ENCODE measurements around the gene PPIL4.

- TF ChIP-seq CTCF (IDR thresholded peaks at IDR 0.05) = no peak
- TF ChIP-seq POLR2A (IDR thresholded peaks at IDR 0.05) = no peak
Measured at GRCh38 chr6:149455031-149455732, 90.7 kb downstream of the PPIL4 start.

Measured in testis (tissue), 2 donors.